ENCODE data around the gene TAGLN. TPM values are rescaled to one million over a fixed set of nuclear protein-coding genes. Genes with fewer than 3 reads are reported as not detected.
"Not testable (repeated sequence)": the region's sequence is repeated elsewhere in the genome, so short reads cannot be mapped to it uniquely, and the experiment has no call there.

TAGLN gene
- polyA plus RNA-seq, 1 of the 3 experiments (the other 2 are of a cell fraction), result 519 TPM

DNA sequence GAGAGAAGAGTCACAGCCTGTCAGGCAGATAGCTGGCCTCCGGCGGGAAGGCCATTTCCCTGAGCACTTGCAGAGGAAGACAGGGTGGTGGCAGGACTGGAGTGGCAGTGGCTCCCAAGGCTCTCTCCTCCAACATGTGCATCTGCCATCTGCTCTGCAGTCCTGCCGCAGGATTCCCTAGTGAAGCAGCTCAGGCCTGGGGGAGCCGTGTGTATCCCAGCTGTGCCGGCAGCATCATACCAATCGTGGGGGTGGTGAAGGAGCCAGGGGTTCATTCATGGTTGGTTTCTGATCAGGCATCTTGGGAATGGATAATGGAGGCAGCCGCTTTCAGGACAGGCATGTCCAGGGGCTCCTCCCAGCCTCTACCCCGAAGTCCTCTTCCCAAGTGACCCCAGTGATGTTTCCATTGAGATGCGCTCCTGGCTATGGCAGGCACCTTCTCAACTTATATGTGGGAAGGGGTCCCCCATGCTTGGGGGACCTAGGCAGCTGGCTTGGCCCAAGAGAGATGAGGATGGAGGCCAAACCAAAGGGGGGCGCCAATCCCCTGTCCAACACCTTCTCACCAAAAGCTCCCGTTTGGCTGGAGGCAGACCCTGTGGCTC lies 6.1 kb downstream of the TAGLN start:
- H3K79me2 ChIP-seq (ENCODE audit: insufficient read depth), result peaks cover 37% of the 10 kb centered on the region; the same call in 1 of the 2 replicates
- CTCF ChIA-PET, result interaction anchor here (2.0 kb wide), 1 partner anchor 22 kb away, joined by 8 read pairs; no protein-coding TSS in a partner anchor
- H4K20me1 ChIP-seq (ENCODE audit: insufficient read depth), result peaks cover 26% of the 10 kb centered on the region; the same call in 1 of the 2 replicates
- TF ChIP-seq IRF3 (IDR thresholded peaks at IDR 0.05; ENCODE audit: low read depth, low read length), result no peak
- no peak for TF ChIP-seq TAF1 (IDR thresholded peaks at IDR 0.05; ENCODE audit: borderline replicate concordance, low read depth, low read length)
- no peak for TF ChIP-seq YY1 (IDR thresholded peaks at IDR 0.05; ENCODE audit: low read depth)
- no peak for TF ChIP-seq EZH2phosphoT487 (IDR thresholded peaks at IDR 0.05; ENCODE audit: borderline replicate concordance, low read depth)
- no peak for TF ChIP-seq USF2 (IDR thresholded peaks at IDR 0.05; ENCODE audit: borderline replicate concordance, low read depth, low read length)
- TF ChIP-seq NFIC (IDR thresholded peaks at IDR 0.05; ENCODE audit: borderline replicate concordance), result no peak
- no peak for TF ChIP-seq PBX3 (IDR thresholded peaks at IDR 0.05)
- no peak for TF ChIP-seq MEF2A (IDR thresholded peaks at IDR 0.05; ENCODE audit: borderline replicate concordance, low read depth)
- no peak for TF ChIP-seq CHD2 (IDR thresholded peaks at IDR 0.05; ENCODE audit: low read length, partially characterized antibody)
- no peak for TF ChIP-seq CTCF (IDR thresholded peaks at IDR 0.05)
- TF ChIP-seq FOXM1 (IDR thresholded peaks at IDR 0.05; ENCODE audit: low read depth), result no peak
- TF ChIP-seq JUND (IDR thresholded peaks at IDR 0.05), result no peak
- no peak for TF ChIP-seq EP300 (IDR thresholded peaks at IDR 0.05; ENCODE audit: borderline replicate concordance in 1 of 2, low read depth in 1 of 2, low read length in 1 of 2)
- TF ChIP-seq TCF12 (IDR thresholded peaks at IDR 0.05), result no peak
- TF ChIP-seq GATA2 (CRISPR knock-in tag; IDR thresholded peaks at IDR 0.05), result no peak
- TF ChIP-seq TEAD4 (IDR thresholded peaks at IDR 0.05; ENCODE audit: borderline replicate concordance, insufficient read depth), result no peak
- H3K27ac ChIP-seq (ENCODE audit: low read depth in 2 of 2, low read length in 1 of 2), result no peak overlapping the region
- no peaks in the 10 kb centered on the region for H3K27me3 ChIP-seq (ENCODE audit: insufficient read depth)
- H3K4me1 ChIP-seq (ENCODE audit: control insufficient read depth in 1 of 2, insufficient read depth in 2 of 2, low read depth in 1 of 2, low read length in 1 of 2), result peaks cover 0 to 7% of the 10 kb centered on the region in 2 experiments; a peak in 2 of 4 replicates
- peaks cover 0 to 23% of the 10 kb centered on the region in 2 experiments for H3K36me3 ChIP-seq (replicated peaks in 1 of 2; ENCODE audit: control insufficient read depth in 1 of 2, insufficient read depth in 2 of 2, low read length in 1 of 2)
- POLR2A ChIA-PET, result no interaction called here
- H3K4me3 ChIP-seq (ENCODE audit: low read depth in 2 of 2, low read length in 1 of 2), result no peak overlapping the region
- no peak for DNase-seq
- H3K9me3 ChIP-seq, result no peaks in the 10 kb centered on the region
- H2AFZ ChIP-seq (ENCODE audit: low read depth), result no peak overlapping the region
- H3K4me2 ChIP-seq, result no peak overlapping the region
- no peaks in the 10 kb centered on the region for H3K9me2 ChIP-seq
- no peak overlapping the region for H3K9ac ChIP-seq
- WGBS (ENCODE audit: low lambda C conversion rate), result 90% methylated on average over 8 of the region's 11 CpGs
- peaks cover 26% of the 10 kb centered on the region for H3F3A ChIP-seq (replicated peaks; ENCODE audit: insufficient read depth)

DNA sequence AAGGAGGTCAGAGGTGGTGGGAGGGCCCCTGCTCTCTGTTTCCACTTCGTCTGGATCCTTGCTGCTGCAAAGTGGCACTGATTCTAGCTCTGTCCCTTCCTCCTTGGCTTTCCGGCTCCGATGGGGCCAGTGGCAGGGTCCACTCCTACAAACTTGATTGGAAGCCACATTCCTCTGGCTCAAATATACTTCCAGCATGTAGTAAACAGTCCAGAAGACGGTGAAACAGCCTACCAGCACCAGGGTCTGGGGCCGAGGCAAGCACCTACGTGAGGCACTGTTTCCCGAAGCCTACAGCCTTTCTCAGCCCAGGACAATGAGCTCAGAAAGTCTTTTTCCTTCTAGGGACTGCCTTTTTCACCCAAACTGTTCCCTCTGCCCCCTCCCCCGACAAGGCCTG lies 6.9 kb downstream of the TAGLN start:
- H3K9me3 ChIP-seq; H2AFZ ChIP-seq (ENCODE audit: low read depth); H3K27me3 ChIP-seq (ENCODE audit: insufficient read depth); H3K4me1 ChIP-seq (ENCODE audit: control insufficient read depth in 1 of 2, insufficient read depth in 2 of 2, low read depth in 1 of 2, low read length in 1 of 2); H3K9ac ChIP-seq; H3K4me3 ChIP-seq (ENCODE audit: low read depth in 2 of 2, low read length in 1 of 2); POLR2A ChIA-PET; DNase-seq; CTCF ChIA-PET; H3K9me2 ChIP-seq; H3K27ac ChIP-seq (ENCODE audit: low read depth in 2 of 2, low read length in 1 of 2); H3K4me2 ChIP-seq: not testable (repeated sequence)
- Histone ChIP-seq H4K20me1 (ENCODE audit: insufficient read depth) (peaks cover 26% of the 10 kb centered on the region; the same call in 1 of the 2 replicates), H3K79me2 (ENCODE audit: insufficient read depth) (peaks cover 29% of the 10 kb centered on the region; the same call in 1 of the 2 replicates), H3K36me3 (replicated peaks in 1 of 2; ENCODE audit: control insufficient read depth in 1 of 2, insufficient read depth in 2 of 2, low read length in 1 of 2) (peaks cover 0 to 23% of the 10 kb centered on the region in 2 experiments), H3F3A (replicated peaks; ENCODE audit: insufficient read depth) (peaks cover 34% of the 10 kb centered on the region)
- 94% methylated on average over 5 of the region's 8 CpGs for WGBS (ENCODE audit: low lambda C conversion rate)

GRCh38 chr11:117206859-117207258 lies 7.7 kb downstream of the TAGLN start:
- DNase-seq; POLR2A ChIA-PET; H3K9me2 ChIP-seq; H3K4me3 ChIP-seq (ENCODE audit: low read depth in 2 of 2, low read length in 1 of 2); H3K4me1 ChIP-seq (ENCODE audit: control insufficient read depth in 1 of 2, insufficient read depth in 2 of 2, low read depth in 1 of 2, low read length in 1 of 2); H2AFZ ChIP-seq (ENCODE audit: low read depth); H3K27ac ChIP-seq (ENCODE audit: low read depth in 2 of 2, low read length in 1 of 2); H3K27me3 ChIP-seq (ENCODE audit: insufficient read depth); H3K4me2 ChIP-seq; H3K9ac ChIP-seq; H3K9me3 ChIP-seq; CTCF ChIA-PET: not testable (repeated sequence)
- Histone ChIP-seq H3K79me2 (ENCODE audit: insufficient read depth) (peaks cover 21% of the 10 kb centered on the region; the same call in 1 of the 2 replicates), H3F3A (replicated peaks; ENCODE audit: insufficient read depth) (peaks cover 35% of the 10 kb centered on the region), H4K20me1 (ENCODE audit: insufficient read depth) (peaks cover 25% of the 10 kb centered on the region; the same call in 1 of the 2 replicates), H3K36me3 (replicated peaks in 1 of 2; ENCODE audit: control insufficient read depth in 1 of 2, insufficient read depth in 2 of 2, low read length in 1 of 2) (peaks cover 5 to 27% of the 10 kb centered on the region in 2 experiments)
- WGBS (ENCODE audit: low lambda C conversion rate), result no CpG with 5 or more reads among the region's 11 CpGs
